Esophagus muscularis mucosa (tissue), 4 donors: Measurements from ENCODE around the gene HBZ. TPM values are rescaled to one million over a fixed set of nuclear protein-coding genes. Genes with fewer than 3 reads are reported as not detected.

Experiments used
- DNase-seq: peaks from one replicate; pipeline ENCODE4 v3.0.0-alpha.2; 2017; ENCODE audit errors: extremely low spot score
- H3K27ac ChIP-seq, 4 donors: fragments of 200-600 bp; sonication (generic); replicated peaks in 1 of 4; 1 replicate in 3 of 4; 2 replicates in 1 of 4; pipeline ENCODE4 v1.5.1; 2016 to 2019; ENCODE audit warnings: mild to moderate bottlenecking in 1 of 4
- H3K27me3 ChIP-seq, 4 donors: fragments of 200-600 bp; sonication (generic); one replicate each; pipeline versions ENCODE4 v1.5.1 to v1.6.0; 2016 to 2019
- H3K36me3 ChIP-seq, 4 donors: fragments of 200-600 bp; sonication (generic); one replicate each; pipeline ENCODE4 v1.5.1; 2016 to 2019
- H3K4me1 ChIP-seq, 4 donors: fragments of 200-600 bp; sonication (generic); one replicate each; pipeline ENCODE4 v1.5.1; 2016 to 2019
- H3K4me3 ChIP-seq, 4 donors: fragments of 200-600 bp; sonication (generic); 1 replicate in 2 of 4; 2 replicates in 2 of 4; pipeline ENCODE4 v1.5.1; 2016 to 2019; ENCODE audit warnings: mild to moderate bottlenecking in 4 of 4, moderate library complexity in 1 of 4
- H3K9me3 ChIP-seq, 4 donors: fragments of 200-600 bp; sonication (generic); 1 replicate in 3 of 4; 2 replicates in 1 of 4; pipeline ENCODE4 v1.5.1; 2016 to 2019
- EP300 ChIP-seq: sonication (generic); formaldehyde crosslinking; IDR thresholded peaks from one replicate; pipeline ENCODE4 v1.6.1; 2017; ENCODE audit warnings: antibody characterized with exemption
- POLR2A ChIP-seq: fragments of 450-650 bp; IDR thresholded peaks from one replicate; pipeline ENCODE4 v1.6.1; 2017; ENCODE audit warnings: antibody characterized with exemption, moderate library complexity, mild to moderate bottlenecking, low read depth
- POLR2AphosphoS5 ChIP-seq, 2 donors: sonication (generic); formaldehyde crosslinking; IDR thresholded peaks; one replicate each; pipeline ENCODE4 v1.6.1; 2017; ENCODE audit warnings: antibody characterized with exemption in 2 of 2
- WGBS: methylation state at CpG from one replicate; pipeline ENCODE4 v1.1.5; 2018; 5-methylcytosine and 5-hydroxymethylcytosine counted together
- intact Hi-C: fragments of 100-400 bp; cut with DNase I; formaldehyde crosslinking; loops from one replicate; pipeline ENCODE4 v1.15.1; 2023
- total RNA-seq, 4 donors: library from RNA; depleted of rRNA; stranded (reverse); fragments of >200 nt; gene quantifications; one replicate each; pipeline versions ENCODE4 v1.1.0 to v1.2.1, GENCODE V29; 2016
- TF ChIP-seq, protein P1 (sequence below), 3 experiments: fragments of 200-600 bp in 2 of 3; fragments of 450-650 bp in 1 of 3; sonication (generic) in 2 of 3; IDR thresholded peaks; one replicate each; pipeline ENCODE4 v1.5.1; 2017 to 2019; ENCODE audit warnings: antibody characterized with exemption in 3 of 3, mild to moderate bottlenecking in 2 of 3, moderate library complexity in 1 of 3

The HBZ gene
- total RNA-seq, 4 donors from 2014 or later: not detected

DNA sequence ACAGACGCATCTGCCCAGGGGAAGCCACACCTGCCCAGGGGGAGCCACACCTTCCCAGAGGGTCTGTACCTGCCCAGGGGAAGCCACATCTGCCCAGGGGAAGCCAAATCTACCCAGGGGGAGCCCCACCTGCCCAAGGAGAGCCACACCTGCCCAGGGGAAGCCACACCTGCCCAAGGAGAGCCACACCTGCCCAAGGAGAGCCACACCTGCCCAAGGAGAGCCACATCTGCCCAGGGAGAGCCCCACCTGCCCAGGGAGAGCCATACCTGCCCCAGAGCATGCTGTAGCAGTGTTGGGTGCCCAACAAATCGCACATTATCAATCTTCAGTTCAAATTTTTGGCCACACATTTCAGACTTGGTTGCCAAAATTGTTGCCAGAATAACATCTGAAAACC is 33.6 kb upstream of the HBZ start:
- DNase-seq: no peak
- Histone ChIP-seq H3K4me1 (peaks cover 0 to 3% (median under 1%) of the 10 kb centered on the region in 4 donors), H3K27me3 (no peaks in the 10 kb centered on the region), H3K9me3 (no peaks in the 10 kb centered on the region), H3K36me3 (peaks cover 0 to 47% (median 31%) of the 10 kb centered on the region in 4 donors), H3K4me3 (no peak overlapping the region), H3K27ac (no peak overlapping the region)
- 100% methylated on average over 1 of the region's 2 CpGs for WGBS
- intact Hi-C loops: loop anchor here (5.0 kb wide), 1 partner anchor 243 kb away; no protein-coding TSS in a partner anchor
- no peak for TF ChIP-seq EP300
- TF ChIP-seq POLR2A: no peak
- TF ChIP-seq POLR2AphosphoS5 (IDR thresholded peaks at IDR 0.05): no peak
- TF ChIP-seq, protein P1, sequence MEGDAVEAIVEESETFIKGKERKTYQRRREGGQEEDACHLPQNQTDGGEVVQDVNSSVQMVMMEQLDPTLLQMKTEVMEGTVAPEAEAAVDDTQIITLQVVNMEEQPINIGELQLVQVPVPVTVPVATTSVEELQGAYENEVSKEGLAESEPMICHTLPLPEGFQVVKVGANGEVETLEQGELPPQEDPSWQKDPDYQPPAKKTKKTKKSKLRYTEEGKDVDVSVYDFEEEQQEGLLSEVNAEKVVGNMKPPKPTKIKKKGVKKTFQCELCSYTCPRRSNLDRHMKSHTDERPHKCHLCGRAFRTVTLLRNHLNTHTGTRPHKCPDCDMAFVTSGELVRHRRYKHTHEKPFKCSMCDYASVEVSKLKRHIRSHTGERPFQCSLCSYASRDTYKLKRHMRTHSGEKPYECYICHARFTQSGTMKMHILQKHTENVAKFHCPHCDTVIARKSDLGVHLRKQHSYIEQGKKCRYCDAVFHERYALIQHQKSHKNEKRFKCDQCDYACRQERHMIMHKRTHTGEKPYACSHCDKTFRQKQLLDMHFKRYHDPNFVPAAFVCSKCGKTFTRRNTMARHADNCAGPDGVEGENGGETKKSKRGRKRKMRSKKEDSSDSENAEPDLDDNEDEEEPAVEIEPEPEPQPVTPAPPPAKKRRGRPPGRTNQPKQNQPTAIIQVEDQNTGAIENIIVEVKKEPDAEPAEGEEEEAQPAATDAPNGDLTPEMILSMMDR (IDR thresholded peaks at IDR 0.05): no peak

DNA sequence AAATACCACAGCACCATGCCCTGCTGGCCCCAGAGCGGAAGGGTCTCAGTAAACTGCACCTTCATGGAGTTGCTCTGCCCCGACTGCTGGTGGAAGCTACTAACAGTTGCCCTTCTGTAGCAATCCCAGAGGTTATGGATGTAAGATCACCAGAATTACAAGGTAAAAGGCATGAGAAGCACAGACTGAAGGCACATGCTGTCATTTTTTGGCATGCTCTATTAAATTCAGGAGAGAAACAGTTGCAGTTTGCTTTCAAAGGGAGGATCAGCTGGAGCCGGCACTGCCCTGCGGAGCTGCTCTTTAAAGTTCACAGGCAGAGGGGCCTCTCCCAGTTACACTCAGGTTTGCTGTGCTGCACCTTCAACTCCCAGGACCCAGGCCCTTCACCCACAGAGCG is 33.1 kb upstream of the HBZ start:
- H3K27me3 ChIP-seq: no peaks in the 10 kb centered on the region
- peaks cover 2 to 46% (median 33%) of the 10 kb centered on the region in 4 donors for H3K36me3 ChIP-seq
- no peaks in the 10 kb centered on the region for H3K9me3 ChIP-seq
- TF ChIP-seq POLR2AphosphoS5 (IDR thresholded peaks at IDR 0.05) (no peak), EP300 (no peak), POLR2A (no peak)
- TF ChIP-seq, protein P1 (IDR thresholded peaks at IDR 0.05): no peak
- H3K4me3 ChIP-seq: no peak overlapping the region
- DNase-seq: no peak
- intact Hi-C loops: loop anchor here (5.0 kb wide), 1 partner anchor 243 kb away; no protein-coding TSS in a partner anchor
- WGBS: 96% methylated on average over 5 of the region's 5 CpGs
- peaks cover 0 to 3% (median 0%) of the 10 kb centered on the region in 4 donors for H3K4me1 ChIP-seq
- no peak overlapping the region for H3K27ac ChIP-seq

DNA sequence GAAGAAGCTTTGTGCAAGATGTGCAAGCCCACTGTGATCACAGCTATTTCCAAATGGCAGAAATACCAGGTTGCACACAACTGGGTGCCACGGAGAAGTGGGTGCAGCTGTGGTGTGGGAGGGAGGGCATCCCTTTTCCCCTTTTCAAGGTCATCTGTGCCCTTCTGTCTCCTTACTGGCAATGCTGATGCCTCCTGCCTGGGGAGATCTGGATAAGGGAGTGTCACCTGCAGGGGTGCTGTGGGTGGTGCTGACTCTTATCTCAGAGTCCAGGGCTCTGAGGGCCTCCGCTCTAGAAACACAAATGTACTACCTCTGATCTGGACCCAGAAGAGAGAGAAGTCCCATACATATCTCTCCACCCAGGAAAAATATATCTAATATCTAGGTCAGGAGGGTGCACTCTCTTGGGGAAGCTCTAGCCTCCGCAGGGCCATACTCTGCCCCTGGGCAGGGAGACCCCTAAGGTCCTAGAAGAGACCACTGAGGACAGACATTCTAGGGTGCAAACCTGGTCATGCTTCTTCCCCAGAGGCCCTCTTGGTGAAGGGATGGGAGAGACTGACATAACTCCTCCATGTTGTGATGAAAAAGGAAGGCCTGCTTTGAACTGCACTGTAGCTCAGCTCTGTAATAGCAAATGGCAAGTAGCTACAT is 32.5 kb upstream of the HBZ start:
- intact Hi-C loops: loop anchor here (5.0 kb wide), 1 partner anchor 242 kb away; no protein-coding TSS in a partner anchor
- 83% methylated on average over 3 of the region's 3 CpGs for WGBS

DNA sequence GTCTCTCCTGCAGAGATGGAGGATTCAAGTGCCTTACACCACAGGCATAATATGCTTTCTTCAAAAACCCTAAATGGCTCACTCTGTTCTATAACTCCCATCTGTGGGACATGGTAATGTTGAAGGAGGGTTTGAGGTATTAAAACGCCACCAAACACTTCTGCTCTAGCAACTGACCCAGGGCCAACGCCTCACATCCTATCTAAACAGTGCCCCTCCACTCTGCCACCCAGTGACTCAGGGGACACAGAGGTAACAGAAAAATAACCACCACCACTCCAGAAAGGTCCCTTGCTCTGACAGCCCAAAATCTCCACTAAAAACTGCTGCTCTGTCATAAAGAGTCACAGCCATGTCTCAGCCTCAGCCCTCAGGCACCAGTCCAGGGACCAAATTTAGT is 31.7 kb upstream of the HBZ start:
- peaks cover 6 to 49% (median 37%) of the 10 kb centered on the region in 4 donors for H3K36me3 ChIP-seq
- no peak overlapping the region for H3K4me3 ChIP-seq
- no peak for DNase-seq
- TF ChIP-seq EP300: no peak
- TF ChIP-seq POLR2A: no peak
- TF ChIP-seq, protein P1 (IDR thresholded peaks at IDR 0.05): no peak
- no peak for TF ChIP-seq POLR2AphosphoS5 (IDR thresholded peaks at IDR 0.05)
- no peak overlapping the region for H3K27ac ChIP-seq
- intact Hi-C loops: no loop called here
- H3K27me3 ChIP-seq: no peaks in the 10 kb centered on the region
- H3K9me3 ChIP-seq: no peaks in the 10 kb centered on the region
- peaks cover 0 to 3% (median 0%) of the 10 kb centered on the region in 4 donors for H3K4me1 ChIP-seq
- WGBS: 96% methylated on average over 2 of the region's 2 CpGs

More for the DNA sequence above, 32.5 kb upstream of the HBZ start:
- H3K27me3 ChIP-seq: no peaks in the 10 kb centered on the region
- H3K4me3 ChIP-seq: no peak overlapping the region
- TF ChIP-seq, protein P1 (IDR thresholded peaks at IDR 0.05): no peak
- TF ChIP-seq POLR2AphosphoS5 (IDR thresholded peaks at IDR 0.05) (no peak), POLR2A (no peak), EP300 (no peak)
- H3K36me3 ChIP-seq: peaks cover 6 to 49% (median 39%) of the 10 kb centered on the region in 4 donors
- no peaks in the 10 kb centered on the region for H3K9me3 ChIP-seq
- DNase-seq: no peak
- H3K27ac ChIP-seq: no peak overlapping the region
- H3K4me1 ChIP-seq: peaks cover 0 to 3% (median 0%) of the 10 kb centered on the region in 4 donors
